ENCODE results near the gene ZNF385A.

- TF ChIP-seq, protein P1, sequence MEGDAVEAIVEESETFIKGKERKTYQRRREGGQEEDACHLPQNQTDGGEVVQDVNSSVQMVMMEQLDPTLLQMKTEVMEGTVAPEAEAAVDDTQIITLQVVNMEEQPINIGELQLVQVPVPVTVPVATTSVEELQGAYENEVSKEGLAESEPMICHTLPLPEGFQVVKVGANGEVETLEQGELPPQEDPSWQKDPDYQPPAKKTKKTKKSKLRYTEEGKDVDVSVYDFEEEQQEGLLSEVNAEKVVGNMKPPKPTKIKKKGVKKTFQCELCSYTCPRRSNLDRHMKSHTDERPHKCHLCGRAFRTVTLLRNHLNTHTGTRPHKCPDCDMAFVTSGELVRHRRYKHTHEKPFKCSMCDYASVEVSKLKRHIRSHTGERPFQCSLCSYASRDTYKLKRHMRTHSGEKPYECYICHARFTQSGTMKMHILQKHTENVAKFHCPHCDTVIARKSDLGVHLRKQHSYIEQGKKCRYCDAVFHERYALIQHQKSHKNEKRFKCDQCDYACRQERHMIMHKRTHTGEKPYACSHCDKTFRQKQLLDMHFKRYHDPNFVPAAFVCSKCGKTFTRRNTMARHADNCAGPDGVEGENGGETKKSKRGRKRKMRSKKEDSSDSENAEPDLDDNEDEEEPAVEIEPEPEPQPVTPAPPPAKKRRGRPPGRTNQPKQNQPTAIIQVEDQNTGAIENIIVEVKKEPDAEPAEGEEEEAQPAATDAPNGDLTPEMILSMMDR (conservative IDR thresholded peaks at IDR 0.05; ENCODE audit: low read depth, low read length), result peak; percentile 96
- TF ChIP-seq POLR2A (IDR thresholded peaks at IDR 0.05; ENCODE audit: low read depth, low read length) (no peak), CEBPB (IDR thresholded peaks at IDR 0.05; ENCODE audit: low read depth, low read length) (no peak), MXI1 (IDR thresholded peaks at IDR 0.05; ENCODE audit: borderline replicate concordance, low read depth, low read length) (peak; percentile 67; the same call in 1 of the 2 replicates), USF2 (IDR thresholded peaks at IDR 0.05; ENCODE audit: low read depth, low read length) (no peak), RAD21 (IDR thresholded peaks at IDR 0.05; ENCODE audit: low read length) (peak; percentile 82), MAZ (IDR thresholded peaks at IDR 0.05; ENCODE audit: borderline replicate concordance, low read depth, low read length) (peak; percentile 77), ELK1 (IDR thresholded peaks at IDR 0.05; ENCODE audit: borderline replicate concordance, low read depth, low read length) (no peak), NFE2L2 (IDR thresholded peaks at IDR 0.05; ENCODE audit: low read depth, low read length) (no peak), MAFK (IDR thresholded peaks at IDR 0.05; ENCODE audit: low read depth, low read length) (no peak), FOS (IDR thresholded peaks at IDR 0.05; ENCODE audit: low read depth, low read length) (no peak), RCOR1 (IDR thresholded peaks at IDR 0.05; ENCODE audit: insufficient replicate concordance, low read length) (peak; percentile 53)
These were observed 14.3 kb downstream of the ZNF385A start for GRCh38 chr12:54370171-54370730.
